Hematopoietic multipotent progenitor cell treated with erythropoietin and hydrocortisone succinate and interleukin-3 and kit ligand, for 15 days (in vitro differentiated cells): Measurements from ENCODE around the gene ZMYM1.
"Not testable (repeated sequence)": the region's sequence is repeated elsewhere in the genome, so short reads cannot be mapped to it uniquely, and the experiment has no call there.

Experiments used
- DNase-seq: peaks from one replicate; pipeline ENCODE4 v3.0.0-alpha.2; 2015; ENCODE audit warnings: low spot score

Gene ZMYM1

DNA sequence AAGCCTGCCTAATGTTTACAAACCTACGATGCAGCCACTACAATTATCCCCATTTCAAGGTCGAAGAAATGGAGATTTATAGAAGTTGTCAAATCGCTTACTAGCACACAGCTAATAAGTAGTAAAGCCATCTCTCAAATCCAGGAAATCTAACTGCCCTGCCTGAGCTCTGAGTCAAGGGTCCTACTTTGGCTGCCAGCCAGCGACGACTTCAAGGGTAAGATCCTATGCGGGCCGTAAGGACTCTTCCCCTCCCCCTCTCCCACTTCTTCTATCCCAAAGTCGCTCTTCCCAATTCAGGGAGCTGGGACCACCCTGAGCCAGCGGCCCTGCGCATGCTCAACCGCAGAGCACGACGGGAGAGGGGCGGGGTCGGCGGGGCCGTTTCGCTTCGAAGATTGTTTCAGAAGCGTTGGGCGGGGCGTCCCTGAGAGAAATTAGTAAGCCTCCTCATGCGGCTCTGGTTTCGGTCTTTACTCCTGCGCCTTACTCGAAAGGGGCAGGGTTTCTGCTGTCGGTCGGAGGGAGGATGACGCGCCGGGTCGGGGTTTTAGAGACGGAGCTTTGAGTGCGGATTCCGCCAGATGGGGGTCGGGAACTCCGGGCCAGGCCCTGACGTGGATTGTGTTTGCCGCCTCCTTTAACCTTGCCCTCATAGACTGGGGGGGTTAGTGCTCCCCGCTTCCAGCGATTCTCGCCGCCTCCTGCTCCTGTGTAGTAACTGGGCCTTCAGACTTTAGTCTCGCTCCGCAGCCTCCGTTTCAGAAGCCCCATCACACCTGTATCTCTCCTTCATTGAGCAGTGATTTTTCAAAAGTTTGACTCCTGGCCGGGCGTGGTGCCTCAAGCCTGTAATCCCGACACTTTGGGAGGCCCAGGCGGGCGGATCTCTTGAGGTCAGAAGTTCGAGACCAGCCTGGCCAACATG is at the start of gene ZMYM1:
ZMYM1 (plus strand) TSS at position 383 of the 928 bp plus-strand sequence. CDS start 14,603 bp downstream, outside the sequence.
- peak; percentile 70 for DNase-seq

DNA sequence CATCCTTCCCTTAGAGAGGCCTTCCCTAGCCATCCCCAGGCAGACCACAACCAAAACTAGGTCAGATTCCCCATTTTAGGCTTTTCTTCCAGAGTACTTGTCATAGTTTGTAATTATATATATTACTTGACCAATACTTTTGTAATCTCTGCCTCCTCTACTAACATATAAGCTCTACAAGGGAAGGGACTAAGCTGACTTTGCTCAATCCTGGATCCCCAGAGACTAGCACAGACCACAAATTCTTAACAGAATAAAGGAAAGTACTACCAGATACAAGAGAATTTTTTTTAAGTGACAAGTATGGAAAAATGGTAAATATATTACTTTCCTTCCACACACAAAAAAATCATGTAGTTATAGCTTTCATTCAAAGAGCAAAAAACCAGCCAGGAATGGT is 49.4 kb upstream of the ZMYM1 start:
- DNase-seq = no peak

GRCh38 chr1:35030338-35030737 is 48.8 kb upstream of the ZMYM1 start:
- DNase-seq = peak; percentile 15

GRCh38 chr1:35030756-35031446 is 48.3 kb upstream of the ZMYM1 start:
- DNase-seq = peak; percentile 58

DNA sequence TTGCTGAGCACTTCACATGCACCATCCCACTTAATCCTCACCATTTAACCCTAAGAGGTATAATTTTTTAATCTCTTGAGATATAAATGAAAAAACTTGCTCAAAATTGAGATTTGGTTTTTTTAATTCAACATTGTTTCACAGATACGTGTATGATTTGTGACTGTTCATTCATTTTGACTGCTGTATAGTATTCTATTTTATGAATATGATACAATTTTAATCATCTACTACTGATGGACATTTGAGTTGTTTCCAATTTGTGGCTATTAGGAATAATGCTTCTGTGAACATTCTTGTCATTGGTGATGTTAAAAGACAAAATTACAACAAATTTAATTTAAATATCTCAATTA is 46.8 kb upstream of the ZMYM1 start:
- DNase-seq = no peak

DNA sequence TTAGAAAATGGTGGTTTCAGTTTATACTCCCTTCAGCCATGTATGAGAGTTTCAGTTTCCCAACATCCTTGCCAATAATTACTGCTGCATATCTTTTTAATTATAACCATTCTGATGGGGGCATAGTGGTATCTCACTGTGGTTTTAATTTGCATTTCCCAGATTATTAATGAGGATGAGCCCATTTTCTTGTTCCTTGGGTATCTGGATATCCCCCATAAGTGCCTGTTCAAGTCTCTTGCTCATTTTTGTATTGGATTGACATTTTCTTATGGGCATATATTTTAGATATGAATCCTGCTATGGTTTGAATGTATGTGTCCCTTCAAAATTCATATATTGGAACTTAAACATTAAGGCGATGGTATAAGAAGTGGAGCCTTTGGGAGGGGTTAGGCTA is 45.8 kb upstream of the ZMYM1 start:
- DNase-seq = no peak

DNA sequence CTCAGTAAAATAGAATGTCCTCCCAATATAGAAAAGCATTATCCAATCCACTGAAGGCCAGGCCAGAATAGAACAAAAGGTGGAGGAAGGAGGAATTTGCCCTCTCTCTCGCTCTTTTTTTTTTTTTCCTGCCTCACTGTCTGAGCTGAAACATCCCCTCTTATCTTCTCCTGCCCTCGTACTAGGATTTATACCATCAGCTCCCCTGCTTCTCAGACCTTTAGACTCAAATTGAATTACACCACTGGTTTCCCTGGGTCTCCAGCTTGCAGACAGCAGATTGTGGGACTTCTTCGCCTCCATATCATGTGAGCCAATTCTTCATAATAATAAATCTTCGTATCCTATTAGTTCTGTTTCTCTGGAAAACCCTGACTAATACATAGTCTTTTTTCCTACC is 42.6 kb upstream of the ZMYM1 start:
- DNase-seq = no peak

GRCh38 chr1:35037206-35037605 is 42.0 kb upstream of the ZMYM1 start:
- no peak for DNase-seq

GRCh38 chr1:35038723-35039122 is 40.5 kb upstream of the ZMYM1 start:
- DNase-seq = no peak

GRCh38 chr1:35043498-35043897 is 35.7 kb upstream of the ZMYM1 start:
- DNase-seq = no peak

DNA sequence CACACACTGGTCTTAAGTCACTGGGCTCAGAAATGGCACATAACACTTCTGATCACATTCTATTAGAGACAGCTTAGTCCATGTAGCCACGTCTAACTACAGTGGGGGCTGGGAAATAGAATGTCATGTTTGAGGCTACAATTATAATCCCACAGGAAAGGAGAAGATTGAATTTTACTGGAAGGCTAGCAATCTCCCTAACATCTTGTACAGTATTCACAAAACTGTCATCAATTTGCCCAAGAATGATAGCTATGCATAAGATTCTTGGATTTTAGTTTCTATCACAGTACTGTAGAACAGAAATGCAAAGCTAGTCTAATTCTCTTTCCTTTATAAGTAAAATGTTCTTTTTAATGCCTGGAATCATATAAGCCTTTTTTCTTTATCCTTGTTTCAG is 34.8 kb upstream of the ZMYM1 start:
- no peak for DNase-seq

DNA sequence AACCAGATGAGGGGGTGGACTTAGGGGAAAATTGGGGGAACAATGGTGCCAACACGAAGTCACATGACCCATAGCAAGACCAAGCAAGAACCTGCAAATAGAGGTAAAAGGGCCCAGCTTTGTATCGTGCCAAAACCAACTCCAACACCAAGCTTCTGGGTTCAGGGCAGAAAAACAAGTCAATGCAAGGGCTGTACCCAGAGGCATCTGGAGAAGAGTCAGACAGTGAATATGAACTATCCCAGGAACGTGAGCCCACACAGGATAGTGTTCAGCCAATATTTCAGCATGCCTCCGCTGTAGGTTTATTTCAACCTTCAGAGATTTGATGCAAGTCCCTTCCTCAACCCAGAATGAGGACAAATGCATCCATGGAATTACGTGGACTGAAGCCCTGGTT is 32.5 kb upstream of the ZMYM1 start:
- DNase-seq = no peak

- DNase-seq = no peak
These were observed 31.9 kb upstream of the ZMYM1 start for GRCh38 chr1:35047188-35047858.

DNA sequence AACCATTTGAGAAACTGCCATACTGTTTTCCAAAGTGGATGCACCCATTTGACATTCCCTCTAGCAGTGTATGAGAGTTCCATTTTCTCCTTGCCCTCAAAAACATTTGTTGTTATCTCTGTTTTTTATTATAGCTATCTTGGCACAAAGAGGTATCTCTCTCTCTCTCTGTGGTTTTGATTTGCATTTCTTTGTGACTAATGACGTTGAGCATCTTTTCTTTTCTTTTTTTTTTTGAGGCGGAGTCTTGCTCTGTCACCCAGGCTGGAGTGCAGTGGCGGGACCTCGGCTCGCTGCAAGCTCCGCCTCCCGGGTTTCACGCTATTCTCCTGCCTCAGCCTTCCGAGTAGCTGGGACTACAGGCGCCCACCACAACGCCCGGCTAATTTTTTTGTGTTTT is 30.1 kb upstream of the ZMYM1 start:
- no peak for DNase-seq

DNA sequence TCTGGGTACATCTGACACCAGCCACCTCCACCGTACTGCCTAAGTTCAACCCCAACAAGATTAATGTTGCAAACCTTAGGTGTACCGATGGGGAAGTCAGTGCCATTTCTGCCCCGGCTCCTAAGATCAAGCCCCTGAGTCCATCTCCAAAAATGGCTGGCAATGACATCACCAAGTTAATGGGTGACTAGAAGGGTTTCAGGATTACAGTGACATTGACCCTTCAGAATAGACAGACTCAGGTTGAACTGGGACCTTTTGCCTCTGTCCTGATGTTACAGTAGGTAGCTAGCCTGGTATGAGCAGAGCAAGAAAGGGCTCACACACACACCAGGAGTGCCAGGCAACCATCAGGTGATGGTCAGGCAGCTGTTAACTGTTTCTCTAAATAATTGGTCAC is 25.8 kb upstream of the ZMYM1 start:
- no peak for DNase-seq

DNA sequence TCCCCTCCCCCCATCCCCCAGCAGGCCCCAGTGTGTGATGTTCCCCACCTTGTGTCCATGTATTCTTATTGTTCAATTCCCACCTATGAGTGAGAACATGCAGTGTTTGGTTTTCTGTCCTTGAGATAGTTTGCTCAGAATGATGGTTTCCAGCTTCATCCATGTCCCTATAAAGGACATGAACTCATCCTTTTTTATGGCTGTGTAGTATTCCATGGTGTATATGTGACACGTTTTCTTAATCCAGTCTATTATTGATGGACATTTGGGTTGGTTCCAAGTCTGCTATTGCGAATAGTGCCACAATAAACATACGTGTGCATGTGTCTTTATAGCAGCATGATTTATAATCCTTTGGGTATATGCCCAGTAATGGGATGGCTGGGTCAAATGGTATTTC is 24.9 kb upstream of the ZMYM1 start:
- DNase-seq = not testable (repeated sequence)

GRCh38 chr1:35058321-35058720 is 20.9 kb upstream of the ZMYM1 start:
- DNase-seq = not testable (repeated sequence)

DNA sequence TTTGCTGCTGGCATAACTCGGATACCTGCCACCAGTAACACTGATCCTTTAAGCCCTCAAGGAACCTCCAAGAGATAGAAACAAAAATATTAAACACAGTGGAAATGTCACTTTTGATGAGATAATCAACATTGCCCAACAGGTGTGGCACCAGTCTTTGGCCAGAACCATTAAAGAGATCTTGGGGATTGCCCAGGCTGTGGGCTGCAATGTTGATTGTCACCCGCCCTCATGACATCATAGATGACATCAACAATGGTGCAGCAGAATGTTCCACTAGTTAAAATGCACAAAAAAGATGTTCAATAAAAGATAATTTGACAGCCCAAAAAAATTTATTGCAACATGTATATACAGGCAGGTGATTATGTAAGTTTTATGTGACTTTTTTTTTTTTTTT is 20.2 kb upstream of the ZMYM1 start:
- no peak for DNase-seq

GRCh38 chr1:35062518-35063196 is 16.5 kb upstream of the ZMYM1 start:
- DNase-seq = no peak

DNA sequence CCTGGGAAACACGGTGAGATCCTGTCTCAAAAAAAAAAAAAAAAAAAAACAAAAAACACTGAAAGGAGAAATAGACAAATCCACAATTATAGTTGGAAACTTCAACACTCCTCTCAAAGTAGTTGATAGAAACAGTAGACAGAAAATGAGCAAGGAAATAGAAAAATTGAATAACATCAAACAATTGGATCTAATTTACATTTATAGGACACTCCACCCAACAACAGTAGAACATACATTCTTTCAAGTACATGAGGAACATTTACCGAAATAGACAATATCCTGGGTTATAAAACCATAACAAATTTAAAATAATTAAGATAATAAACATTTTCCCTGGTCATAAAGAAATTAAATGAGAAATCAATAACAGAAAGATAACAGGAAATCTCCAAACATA is 14.9 kb upstream of the ZMYM1 start:
- no peak for DNase-seq

GRCh38 chr1:35069746-35070145 is 9.4 kb upstream of the ZMYM1 start:
- DNase-seq = no peak

DNA sequence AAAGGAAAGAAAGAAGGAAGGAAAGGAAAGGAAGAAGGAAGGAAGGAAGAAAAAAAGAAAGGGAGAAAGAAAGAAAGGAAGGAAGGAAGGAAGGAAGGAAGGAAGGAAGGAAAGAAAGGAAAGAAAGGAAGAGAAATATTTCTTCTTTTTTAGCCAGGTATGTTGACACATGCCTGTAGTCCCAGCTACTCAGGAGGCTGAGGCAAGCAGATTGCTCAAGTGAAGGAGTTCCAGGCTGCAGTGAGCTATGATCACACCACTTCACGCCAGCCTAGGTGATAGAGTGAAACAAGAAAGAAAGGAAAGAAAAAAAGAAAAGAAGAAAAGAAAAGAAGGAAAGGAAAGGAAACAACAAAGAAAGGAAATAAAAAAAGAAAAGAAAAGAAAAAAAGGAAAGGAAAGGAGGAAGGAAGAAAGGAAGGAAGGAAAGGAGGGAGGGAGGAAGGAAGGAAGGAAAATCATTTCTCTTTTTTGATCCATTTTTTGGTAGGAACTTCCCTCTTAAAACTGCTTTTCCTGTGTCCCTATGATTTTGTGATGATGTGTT is 5.8 kb upstream of the ZMYM1 start:
- no peak for DNase-seq
